HT-29 (cell line): Measurements from ENCODE around the gene JAGN1. TPM values are rescaled to one million over a fixed set of nuclear protein-coding genes. Genes with fewer than 3 reads are reported as not detected.
A peak's percentile ranks its signal among the peaks of the same experiment; 100 is the strongest.
"Not testable (repeated sequence)": the region's sequence is repeated elsewhere in the genome, so short reads cannot be mapped to it uniquely, and the experiment has no call there.

Experiments used
- DNase-seq: peaks from one replicate; pipeline ENCODE4 v3.0.0-alpha.2; 2015; ENCODE audit warnings: low spot score
- total RNA-seq: library from RNA; depleted of rRNA; stranded (reverse); fragments of >200 nt; shearing (Covaris generic); gene quantifications from 2 replicates; pipeline ENCODE4 v1.2.3, GENCODE V29; 2014

The JAGN1 gene
- total RNA-seq, 1 experiment from 2014 or later: 26.0 TPM

GRCh38 chr3:9897408-9898372 is 7.3 kb downstream of the JAGN1 start:
- DNase-seq: peak; percentile 93

- DNase-seq: peak; percentile 22
Observed at GRCh38 chr3:9898467-9899241, 8.2 kb downstream of the JAGN1 start.

GRCh38 chr3:9899289-9899791 is 8.9 kb downstream of the JAGN1 start:
- DNase-seq: no peak

GRCh38 chr3:9900965-9901415 is 10.6 kb downstream of the JAGN1 start:
- DNase-seq: not testable (repeated sequence)

- DNase-seq: no peak
Observed at GRCh38 chr3:9901967-9902366, 11.6 kb downstream of the JAGN1 start.

- peak; percentile 50 for DNase-seq
Observed at GRCh38 chr3:9902372-9903237, 12.2 kb downstream of the JAGN1 start, which contains the start of gene IL17RE. IL17RE (plus strand) TSS chr3:9902848; CDS start chr3:9902933, 85 bp downstream.

GRCh38 chr3:9903238-9903624 is 12.8 kb downstream of the JAGN1 start:
- no peak for DNase-seq

- DNase-seq: no peak
Observed at GRCh38 chr3:9903904-9904303, 13.5 kb downstream of the JAGN1 start.

GRCh38 chr3:9906480-9906879 is 16.1 kb downstream of the JAGN1 start:
- DNase-seq: no peak

- DNase-seq: no peak
Observed at GRCh38 chr3:9908286-9908685, 17.9 kb downstream of the JAGN1 start.

GRCh38 chr3:9909221-9910013 is 19.0 kb downstream of the JAGN1 start:
- no peak for DNase-seq

GRCh38 chr3:9911863-9912262 is 21.5 kb downstream of the JAGN1 start:
- DNase-seq: no peak

GRCh38 chr3:9912294-9912935 is 22.0 kb downstream of the JAGN1 start:
- no peak for DNase-seq

GRCh38 chr3:9913601-9914000 is 23.2 kb downstream of the JAGN1 start:
- no peak for DNase-seq

- DNase-seq: no peak
Observed at GRCh38 chr3:9914011-9914410, 23.6 kb downstream of the JAGN1 start.

- DNase-seq: no peak
Observed at GRCh38 chr3:9914559-9915253, 24.3 kb downstream of the JAGN1 start.

GRCh38 chr3:9915254-9916141 is 25.1 kb downstream of the JAGN1 start:
- DNase-seq: peak; percentile 58

GRCh38 chr3:9916346-9916733 is 25.9 kb downstream of the JAGN1 start:
- no peak for DNase-seq
